ENCODE results near the gene SRSF1. TPM values are rescaled to one million over a fixed set of nuclear protein-coding genes. Genes with fewer than 3 reads are reported as not detected.

Gene SRSF1
- total RNA-seq, 1 experiment from 2014 or later = 462 TPM

DNA sequence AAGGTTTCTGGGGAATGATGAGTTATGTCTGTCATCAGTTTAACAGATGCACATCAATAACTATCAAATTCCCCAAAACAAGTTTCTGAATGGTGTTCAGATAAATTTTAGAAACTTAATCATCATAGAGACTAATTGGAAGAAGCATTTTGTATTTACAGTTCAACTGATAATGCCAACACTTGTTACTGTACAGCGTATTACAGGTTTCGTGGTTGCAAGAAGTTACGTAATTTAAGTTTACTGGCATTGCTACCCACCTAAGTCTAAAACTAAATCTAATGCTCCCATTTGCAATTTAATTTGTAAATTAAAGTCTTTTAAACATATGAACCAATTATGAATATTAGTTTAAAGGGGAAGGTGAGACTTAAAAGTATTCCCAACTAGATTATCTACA lies 3.0 kb downstream of the SRSF1 start:
- no peak overlapping the region for H3K27ac ChIP-seq (ENCODE audit: insufficient read length, low read depth, low read length)
- peaks cover 45 to 76% (median 63%) of the 10 kb centered on the region in 3 experiments for H3K36me3 Mint-ChIP-seq (ENCODE audit: insufficient read depth in 1 of 3, low read depth in 3 of 3)
- no peak overlapping the region for H3K18ac ChIP-seq (ENCODE audit: insufficient read length, low read depth, low read length)
- TF ChIP-seq, protein P1, sequence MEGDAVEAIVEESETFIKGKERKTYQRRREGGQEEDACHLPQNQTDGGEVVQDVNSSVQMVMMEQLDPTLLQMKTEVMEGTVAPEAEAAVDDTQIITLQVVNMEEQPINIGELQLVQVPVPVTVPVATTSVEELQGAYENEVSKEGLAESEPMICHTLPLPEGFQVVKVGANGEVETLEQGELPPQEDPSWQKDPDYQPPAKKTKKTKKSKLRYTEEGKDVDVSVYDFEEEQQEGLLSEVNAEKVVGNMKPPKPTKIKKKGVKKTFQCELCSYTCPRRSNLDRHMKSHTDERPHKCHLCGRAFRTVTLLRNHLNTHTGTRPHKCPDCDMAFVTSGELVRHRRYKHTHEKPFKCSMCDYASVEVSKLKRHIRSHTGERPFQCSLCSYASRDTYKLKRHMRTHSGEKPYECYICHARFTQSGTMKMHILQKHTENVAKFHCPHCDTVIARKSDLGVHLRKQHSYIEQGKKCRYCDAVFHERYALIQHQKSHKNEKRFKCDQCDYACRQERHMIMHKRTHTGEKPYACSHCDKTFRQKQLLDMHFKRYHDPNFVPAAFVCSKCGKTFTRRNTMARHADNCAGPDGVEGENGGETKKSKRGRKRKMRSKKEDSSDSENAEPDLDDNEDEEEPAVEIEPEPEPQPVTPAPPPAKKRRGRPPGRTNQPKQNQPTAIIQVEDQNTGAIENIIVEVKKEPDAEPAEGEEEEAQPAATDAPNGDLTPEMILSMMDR (conservative IDR thresholded peaks at IDR 0.05) = no peak
- peaks cover 3% of the 10 kb centered on the region; the same call in 1 of the 2 replicates for H3K27me3 Mint-ChIP-seq (ENCODE audit: low read depth)
- H2AK5ac ChIP-seq (ENCODE audit: insufficient read length, low read length) = no peak overlapping the region
- H2AFZ ChIP-seq (ENCODE audit: low read length) = no peak overlapping the region
- H3K4me1 Mint-ChIP-seq = peaks cover 30 to 43% of the 10 kb centered on the region in 2 experiments
- peaks cover 3% of the 10 kb centered on the region; the same call in 1 of the 2 replicates for H3K4me1 ChIP-seq (ENCODE audit: insufficient read depth, low read length)
- H3K23me2 ChIP-seq (ENCODE audit: insufficient read length, low read depth, low read length, poor library complexity, severe bottlenecking) = peaks cover 9% of the 10 kb centered on the region
- no CpG with 5 or more reads among the region's 3 CpGs for WGBS (ENCODE audit: extremely low coverage, insufficient read length, low lambda C conversion rate)
- H4K20me1 ChIP-seq (ENCODE audit: control insufficient read depth, insufficient read depth, insufficient read length) = no peaks in the 10 kb centered on the region
- H3K27me3 ChIP-seq (ENCODE audit: insufficient read depth, low read length) = no peaks in the 10 kb centered on the region
- H3K27ac Mint-ChIP-seq = peak overlapping the region in 1 of 3 experiments; percentile 64; a peak in 2 of 7 replicates
- H3K4me3 Mint-ChIP-seq = peak overlapping the region; percentile 47 to 71
- H3K9me3 Mint-ChIP-seq = peaks cover 3 to 9% of the 10 kb centered on the region in 2 experiments; a peak in 2 of 5 replicates
- H4K8ac ChIP-seq (replicated peaks; ENCODE audit: insufficient read length, low read depth, low read length) = no peak overlapping the region
- H2BK20ac ChIP-seq (ENCODE audit: low read depth, low read length, poor library complexity, severe bottlenecking) = no peak overlapping the region
- H2BK15ac ChIP-seq (ENCODE audit: low read depth, low read length) = no peak overlapping the region
- H3K79me1 ChIP-seq (ENCODE audit: insufficient read depth, low read depth, low read length, poor library complexity, severe bottlenecking) = no peaks in the 10 kb centered on the region
- H3K4ac ChIP-seq (ENCODE audit: low read depth, low read length) = no peak overlapping the region
- no peak overlapping the region for H2BK5ac ChIP-seq (ENCODE audit: insufficient read length, low read length)
- H2BK120ac ChIP-seq (ENCODE audit: low read depth, low read length, poor library complexity, severe bottlenecking) = no peak overlapping the region
- H4K5ac ChIP-seq (ENCODE audit: insufficient read length, low read depth, low read length) = no peak overlapping the region
- H3K4me2 ChIP-seq (ENCODE audit: insufficient read depth, insufficient read length, low read length) = no peak overlapping the region
- DNase-seq = no peak
- no peak overlapping the region for H3K56ac ChIP-seq (ENCODE audit: insufficient read length, low read depth, low read length)
- H3K79me2 ChIP-seq (ENCODE audit: insufficient read depth, low read length) = peaks cover 22% of the 10 kb centered on the region
- no peak overlapping the region for H3K9ac ChIP-seq (ENCODE audit: extremely low read depth, insufficient read length, low read length)
- no peak overlapping the region for H3K14ac ChIP-seq (ENCODE audit: insufficient read depth, low read length)
- no peak overlapping the region for H3T11ph ChIP-seq (ENCODE audit: low read length)
- H4K91ac ChIP-seq (ENCODE audit: insufficient read length, low read depth, low read length) = no peak overlapping the region
- no peak overlapping the region for H2BK12ac ChIP-seq (ENCODE audit: insufficient read length, low read depth, low read length)
- no peak overlapping the region for H3K23ac ChIP-seq (ENCODE audit: insufficient read length, low read depth, low read length)
- H3K9me3 ChIP-seq (ENCODE audit: control insufficient read depth, low read depth, low read length) = no peaks in the 10 kb centered on the region

Measured in H9 (cell line).